ENCODE results near the gene PTPA. TPM values are rescaled to one million over a fixed set of nuclear protein-coding genes. Genes with fewer than 3 reads are reported as not detected.
A peak's percentile ranks its signal among the peaks of the same experiment; 100 is the strongest.

The PTPA gene
- total and polyA plus RNA-seq, 10 of the 15 experiments (the other 5 are each of a cell fraction or from before 2014, with no cell fraction given) = 1.6 to 111 (median 55.1) TPM

DNA sequence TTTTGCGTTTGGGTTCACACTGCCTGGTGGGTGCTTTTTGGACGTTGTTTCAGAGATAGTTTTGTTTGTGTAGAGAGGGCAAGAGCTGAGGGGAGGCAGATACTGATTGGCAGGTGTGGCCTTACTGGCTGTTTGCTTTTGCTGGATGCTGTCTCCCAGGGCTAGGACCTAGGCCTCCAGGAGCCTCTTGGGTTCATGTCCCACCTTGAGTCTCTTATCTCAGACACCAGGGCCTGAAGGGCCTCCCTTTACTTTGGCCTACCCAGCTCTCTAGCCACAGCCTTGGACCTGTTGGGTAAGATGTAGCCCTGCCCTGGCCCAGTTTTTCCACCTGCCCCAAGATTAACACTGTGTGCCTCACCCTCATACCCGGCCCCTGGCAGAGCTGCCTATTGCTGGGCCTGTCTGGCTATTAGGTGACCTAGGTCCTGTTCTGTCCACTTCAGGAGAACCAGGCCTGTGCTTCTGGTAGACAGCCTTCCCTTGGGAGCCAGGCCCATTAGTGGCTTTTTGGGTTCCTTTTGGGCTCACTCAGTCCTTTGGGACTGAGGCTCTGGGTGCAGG lies 13.4 kb downstream of the PTPA start:
- no TSS peak for BruUV-seq (replicated peaks)
- no peak overlapping the region for H3K9ac ChIP-seq (ENCODE audit: control insufficient read depth, insufficient read depth, low read length)
- H2AFZ ChIP-seq (ENCODE audit: control insufficient read depth, low read depth, low read length) = no peak overlapping the region
- H3K36me3 ChIP-seq (ENCODE audit: control insufficient read depth in 2 of 2, insufficient read depth in 2 of 2, low read length in 1 of 2) = peaks cover 20 to 21% of the 10 kb centered on the region in 2 experiments
- H3K4me2 ChIP-seq (ENCODE audit: control insufficient read depth, insufficient read depth) = no peak overlapping the region
- RAD21 ChIA-PET (ENCODE audit: unreplicated experiment) = interaction anchor here (0.9 to 1.3 kb wide), 2 partner anchors 13 to 96 kb away, joined by 3 to 7 read pairs; partner anchors contain the start of genes CRAT, PTPA and SH3GLB2
- POLR2A ChIA-PET = interaction anchor here (1.2 to 2.5 kb wide), 3 partner anchors 10 to 15 kb away, joined by 3 to 14 read pairs (median 5); no protein-coding TSS in a partner anchor
- intact Hi-C loops (cut with micrococcal nuclease; ENCODE audit: unreplicated experiment) = no loop called here
- CTCF ChIA-PET = interaction anchor here (0.7 to 11.5 kb wide), 8 partner anchors 9 to 1874 kb away, joined by 3 to 175 read pairs (median 6); no protein-coding TSS in a partner anchor
- ATAC-seq (peak; percentile 24; the same call in 2 of the 3 replicates), FAIRE-seq (no peak), DNase-seq (ENCODE audit: low read depth, low spot score) (no peak)
- 95% methylated on average over 3 of the region's 3 CpGs for WGBS (ENCODE audit: insufficient coverage, insufficient replicate concordance, low lambda C conversion rate, missing lambda C conversion rate)
- H3K4me1 ChIP-seq (ENCODE audit: control insufficient read depth, insufficient read depth, low read length) = peaks cover 3% of the 10 kb centered on the region; the same call in 1 of the 2 replicates
- H3K79me2 ChIP-seq (ENCODE audit: control insufficient read depth, insufficient read depth, low read length) = no peaks in the 10 kb centered on the region
- in situ Hi-C loops (cut with MboI) = no loop called here
- H3K27me3 ChIP-seq (replicated peaks in 1 of 2; ENCODE audit: control insufficient read depth in 2 of 2, insufficient read depth in 2 of 2, low read length in 1 of 2) = no peaks in the 10 kb centered on the region
- no peak overlapping the region for H3K4me3 ChIP-seq
- H3K9me3 ChIP-seq (replicated peaks; ENCODE audit: control insufficient read depth, insufficient read depth, low read length) = no peaks in the 10 kb centered on the region
- SMC1A ChIA-PET (ENCODE audit: uncharacterized antibody, unreplicated experiment) = interaction anchor here (0.9 to 1.6 kb wide), 2 partner anchors 12 to 456 kb away, joined by 3 to 11 read pairs; no protein-coding TSS in a partner anchor
- no peak overlapping the region for H3K27ac ChIP-seq (ENCODE audit: control insufficient read depth, insufficient read depth)
- no peaks in the 10 kb centered on the region for H4K20me1 ChIP-seq (ENCODE audit: control insufficient read depth, insufficient read depth)
- TF ChIP-seq NFYB (IDR thresholded peaks at IDR 0.05; ENCODE audit: insufficient read depth, low read depth, low read length) (no peak), CHD2 (IDR thresholded peaks at IDR 0.05; ENCODE audit: borderline replicate concordance, low read depth, low read length) (no peak), ESRRA (IDR thresholded peaks at IDR 0.05; ENCODE audit: low read length) (no peak), EZH2 (IDR thresholded peaks at IDR 0.05; ENCODE audit: borderline replicate concordance, control insufficient read depth, low read depth, low read length) (no peak), NFXL1 (IDR thresholded peaks at IDR 0.05; ENCODE audit: borderline replicate concordance) (no peak), SRF (IDR thresholded peaks at IDR 0.05; ENCODE audit: low read depth in 2 of 2, low read length in 2 of 2) (no peak), CREM (IDR thresholded peaks at IDR 0.05; ENCODE audit: low read depth) (no peak)
- TF ChIP-seq, protein P1, sequence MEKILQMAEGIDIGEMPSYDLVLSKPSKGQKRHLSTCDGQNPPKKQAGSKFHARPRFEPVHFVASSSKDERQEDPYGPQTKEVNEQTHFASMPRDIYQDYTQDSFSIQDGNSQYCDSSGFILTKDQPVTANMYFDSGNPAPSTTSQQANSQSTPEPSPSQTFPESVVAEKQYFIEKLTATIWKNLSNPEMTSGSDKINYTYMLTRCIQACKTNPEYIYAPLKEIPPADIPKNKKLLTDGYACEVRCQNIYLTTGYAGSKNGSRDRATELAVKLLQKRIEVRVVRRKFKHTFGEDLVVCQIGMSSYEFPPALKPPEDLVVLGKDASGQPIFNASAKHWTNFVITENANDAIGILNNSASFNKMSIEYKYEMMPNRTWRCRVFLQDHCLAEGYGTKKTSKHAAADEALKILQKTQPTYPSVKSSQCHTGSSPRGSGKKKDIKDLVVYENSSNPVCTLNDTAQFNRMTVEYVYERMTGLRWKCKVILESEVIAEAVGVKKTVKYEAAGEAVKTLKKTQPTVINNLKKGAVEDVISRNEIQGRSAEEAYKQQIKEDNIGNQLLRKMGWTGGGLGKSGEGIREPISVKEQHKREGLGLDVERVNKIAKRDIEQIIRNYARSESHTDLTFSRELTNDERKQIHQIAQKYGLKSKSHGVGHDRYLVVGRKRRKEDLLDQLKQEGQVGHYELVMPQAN (conservative IDR thresholded peaks at IDR 0.05) = no peak
